GM19397 (cell line): ENCODE measurements around the gene HSCB.
"Not testable (repeated sequence)": the region's sequence is repeated elsewhere in the genome, so short reads cannot be mapped to it uniquely, and the experiment has no call there.

Experiments
- ATAC-seq: cut with Tn5 transposase; IDR thresholded peaks from one replicate; pipeline ENCODE4 v1.9.1; 2021; ENCODE audit warnings: mild to moderate bottlenecking, moderate library complexity; ENCODE audit not compliant: unreplicated experiment

Gene HSCB

DNA sequence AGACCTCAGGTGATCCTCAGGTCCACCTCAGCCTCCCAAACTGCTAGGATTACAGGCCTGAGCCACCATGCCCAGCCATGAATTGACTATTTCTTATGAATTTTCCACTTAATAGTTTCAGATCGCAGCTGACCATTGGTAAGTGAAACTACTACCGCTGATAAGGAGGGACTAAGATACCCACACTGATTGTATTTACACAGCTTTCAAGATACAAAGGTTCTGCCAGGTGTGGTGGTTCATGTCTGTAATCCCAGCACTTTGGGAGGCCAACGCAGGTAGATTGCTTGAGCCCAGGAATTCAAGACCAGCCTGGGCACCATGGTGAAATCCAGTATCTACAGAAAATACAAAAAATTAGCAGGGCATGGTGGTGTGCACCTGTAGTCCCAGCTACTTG lies 4.1 kb upstream of the HSCB start:
- no peak for ATAC-seq

GRCh38 chr22:28738876-28739275 lies 3.0 kb upstream of the HSCB start:
- ATAC-seq, result not testable (repeated sequence)

DNA sequence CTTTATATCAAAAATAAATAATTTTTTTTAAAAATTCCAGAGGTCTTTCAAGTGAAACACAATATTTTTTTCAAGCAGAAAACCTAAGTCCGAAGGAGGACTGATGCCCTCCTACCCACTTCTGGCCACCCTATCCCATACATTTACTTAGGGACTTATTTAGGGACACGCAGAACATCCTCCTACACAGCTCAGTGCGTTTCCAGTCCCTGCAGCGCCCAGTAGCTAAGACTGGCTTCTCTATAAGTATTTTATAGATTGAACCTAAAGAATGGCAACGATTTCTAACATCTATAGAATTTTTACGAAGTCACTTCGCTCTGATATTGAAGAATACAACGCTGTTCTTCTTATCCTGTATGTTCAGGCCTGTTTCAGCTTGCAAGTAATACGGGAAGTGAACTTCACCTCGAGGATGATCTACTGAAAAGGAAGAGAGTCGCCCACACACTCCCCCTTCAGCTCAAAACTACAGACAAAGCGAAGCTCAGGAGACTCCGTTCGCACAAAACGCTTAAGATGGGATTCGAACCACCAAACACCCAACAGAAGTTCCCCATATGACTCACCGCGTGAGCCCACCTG lies 547 bp upstream of the HSCB start:
- ATAC-seq, result no peak

GRCh38 chr22:28742562-28742962 lies 723 bp downstream of the HSCB start:
- no peak for ATAC-seq

GRCh38 chr22:28743852-28744251 lies 2.0 kb downstream of the HSCB start:
- ATAC-seq, result no peak

- ATAC-seq, result no peak
Observed at GRCh38 chr22:28750471-28750881, 8.6 kb downstream of the HSCB start.

GRCh38 chr22:28754512-28754911 lies 12.7 kb downstream of the HSCB start:
- not testable (repeated sequence) for ATAC-seq

DNA sequence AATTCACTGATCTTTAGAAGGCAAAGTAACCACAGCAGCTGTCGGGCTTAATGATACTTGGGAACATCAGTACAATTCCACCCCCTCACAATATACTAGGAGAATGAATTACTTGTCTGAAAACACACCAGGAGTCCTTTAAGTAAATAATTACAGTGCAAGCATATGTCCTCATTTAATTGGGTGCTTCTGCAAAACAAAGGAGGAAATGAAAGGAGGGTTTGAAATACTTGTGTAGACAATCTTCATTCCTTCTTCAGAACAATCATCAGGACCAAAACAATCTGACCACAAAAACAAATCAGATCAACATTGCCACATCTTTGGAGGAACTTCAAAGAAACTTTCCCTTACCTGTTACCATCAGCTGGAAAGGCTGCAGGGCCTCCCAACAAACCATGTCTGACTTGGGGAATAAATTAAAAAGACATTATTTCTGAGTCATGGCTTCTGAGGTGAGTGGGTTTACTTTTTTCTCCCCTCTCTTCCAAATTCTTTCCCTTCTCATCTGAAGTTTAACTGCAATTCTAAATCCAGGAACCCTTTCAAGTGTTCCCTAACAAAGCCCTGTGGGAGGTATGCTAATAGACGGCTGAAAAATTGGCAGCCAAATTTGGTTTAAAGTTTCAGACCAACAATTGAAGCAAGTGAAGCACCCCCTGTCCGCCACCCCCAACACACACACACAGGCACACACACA lies 18.2 kb downstream of the HSCB start:
- no peak for ATAC-seq

GRCh38 chr22:28761449-28761755 lies 19.6 kb downstream of the HSCB start:
- ATAC-seq, result no peak

- not testable (repeated sequence) for ATAC-seq
Observed at GRCh38 chr22:28762000-28762399, 20.2 kb downstream of the HSCB start.

GRCh38 chr22:28766628-28767027 lies 24.8 kb downstream of the HSCB start:
- no peak for ATAC-seq

- ATAC-seq, result no peak
Observed at GRCh38 chr22:28768701-28769393, 27.0 kb downstream of the HSCB start.

DNA sequence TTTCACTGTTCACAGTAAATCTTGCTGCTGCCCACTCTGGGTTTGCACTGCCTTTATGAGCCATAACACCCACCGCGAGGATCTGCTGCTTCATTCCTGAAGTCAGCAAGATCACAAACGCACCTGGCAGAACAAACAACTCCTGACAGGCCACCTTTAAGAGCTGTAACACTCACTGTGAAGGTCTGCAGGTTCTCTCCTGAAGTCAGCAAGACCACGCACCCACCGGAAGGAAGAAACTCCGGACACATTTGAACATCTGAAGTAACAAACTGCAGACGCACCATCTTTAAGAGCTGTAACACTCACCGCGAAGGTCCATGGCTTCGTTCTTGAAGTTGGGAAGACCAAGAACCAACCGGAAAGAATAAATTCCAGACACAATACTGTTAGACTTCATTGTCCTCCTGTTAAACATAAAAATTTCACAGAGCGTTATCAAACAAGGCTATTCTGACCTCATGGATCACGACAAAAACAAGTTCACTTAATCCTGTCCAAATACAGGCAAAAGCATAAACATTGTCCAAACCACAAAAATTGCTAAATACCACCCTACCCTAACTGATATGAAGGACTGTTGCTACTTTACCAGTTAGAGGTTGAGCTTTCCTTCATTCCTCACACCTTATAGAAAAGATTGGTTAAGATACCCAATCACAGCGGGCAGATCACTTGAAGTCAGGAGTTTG lies 27.7 kb downstream of the HSCB start:
- no peak for ATAC-seq

- ATAC-seq, result no peak
Observed at GRCh38 chr22:28771195-28771791, 29.5 kb downstream of the HSCB start.

DNA sequence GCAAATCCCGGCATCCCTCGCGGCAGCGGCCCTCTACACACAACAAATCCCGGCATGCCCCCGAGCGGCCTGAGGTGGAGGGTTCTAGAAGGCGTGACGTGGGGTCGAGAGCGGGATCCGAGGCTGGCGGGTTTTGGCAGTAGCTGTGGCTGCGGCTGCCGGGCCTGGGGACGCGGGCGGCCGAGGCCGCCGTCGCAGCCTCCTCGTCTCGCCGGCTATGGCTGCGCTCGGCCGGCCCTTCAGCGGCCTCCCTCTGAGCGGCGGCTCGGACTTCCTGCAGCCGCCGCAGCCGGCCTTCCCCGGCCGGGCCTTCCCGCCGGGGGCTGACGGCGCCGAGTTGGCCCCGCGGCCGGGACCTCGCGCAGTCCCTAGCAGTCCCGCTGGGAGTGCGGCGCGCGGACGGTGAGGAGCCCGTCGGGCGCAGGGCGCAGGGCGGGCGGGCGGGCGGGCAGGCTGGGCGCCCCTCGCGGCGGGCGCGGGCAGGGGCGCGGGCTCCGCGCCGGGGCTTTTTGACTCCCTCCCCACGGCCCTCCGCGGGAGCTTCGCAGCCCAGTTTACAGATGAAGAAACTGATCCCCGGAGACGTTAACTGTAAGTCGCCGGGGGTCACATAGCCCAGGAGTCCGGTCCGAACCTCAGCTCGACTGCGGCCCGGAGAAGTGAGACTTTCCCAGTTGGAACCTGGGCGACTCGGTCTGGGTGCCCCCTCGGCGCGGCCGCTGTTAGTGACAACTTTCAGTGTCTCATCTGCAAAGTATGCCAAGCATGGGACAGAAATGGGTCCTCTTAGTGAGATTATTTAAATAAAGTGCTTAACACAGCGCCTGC lies 31.0 kb downstream of the HSCB start, which contains the start of gene CCDC117:
CCDC117 (plus strand) TSS at position 63 of the 828 bp plus-strand sequence; CDS start at position 218, 155 bp downstream.
- peak; percentile 89 for ATAC-seq

- peak; percentile 7 for ATAC-seq
Observed at GRCh38 chr22:28773461-28773867, 31.6 kb downstream of the HSCB start.

DNA sequence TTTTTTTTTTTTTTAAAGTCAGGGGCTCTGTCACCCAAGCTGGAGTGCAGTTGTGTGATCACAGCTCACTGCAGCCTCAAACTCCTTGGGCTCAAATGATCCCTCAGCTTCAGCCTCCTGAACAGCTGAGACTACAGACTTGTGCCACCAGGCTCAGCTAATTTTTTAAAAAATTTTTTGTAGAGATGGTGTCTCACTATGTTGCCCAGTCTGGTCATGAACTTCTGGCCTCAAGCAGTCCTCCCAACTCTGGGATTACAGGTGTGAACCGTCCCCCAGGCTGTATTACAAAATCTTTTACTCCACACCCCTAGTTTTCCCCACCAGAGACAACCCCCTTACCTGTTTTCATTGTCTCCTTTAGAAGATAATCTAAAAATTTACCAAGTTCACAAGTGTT lies 32.5 kb downstream of the HSCB start:
- ATAC-seq, result no peak

DNA sequence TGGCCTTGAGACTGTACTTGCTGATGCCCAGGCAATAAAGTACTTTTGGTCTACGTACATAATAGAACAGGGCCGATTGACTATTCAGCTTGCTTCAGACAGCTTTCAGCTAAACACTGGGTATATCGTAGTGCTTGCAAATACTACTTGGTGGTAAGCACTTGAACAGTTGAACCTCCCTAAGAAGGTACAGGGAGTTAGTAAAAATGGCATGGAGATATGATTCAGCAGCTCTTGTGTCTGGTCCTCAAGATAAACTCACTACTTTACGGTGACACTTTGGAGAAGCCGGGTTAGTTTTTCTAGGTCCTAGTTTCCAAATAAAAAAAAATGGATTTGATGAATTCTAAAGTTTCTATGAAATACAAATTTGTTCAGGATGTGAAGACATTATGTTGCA lies 38.0 kb downstream of the HSCB start:
- ATAC-seq, result no peak

- ATAC-seq, result no peak
Observed at GRCh38 chr22:28780296-28780695, 38.5 kb downstream of the HSCB start.
